AG09309 (cell line): ENCODE data around the gene ADAMTS2.

Source experiments
- DNase-seq: peaks from one replicate; pipeline ENCODE4 v3.0.0-alpha.2; 2010; ENCODE audit warnings: low read depth
- H3K4me3 ChIP-seq: 2 replicates; pipeline ENCODE4 v1.5.1; 2011; ENCODE audit warnings: mild to moderate bottlenecking, low read depth, low read length, moderate library complexity; ENCODE audit not compliant: control insufficient read depth
- TF ChIP-seq, protein P1 (sequence below): IDR thresholded peaks from 2 replicates; pipeline ENCODE4 v1.5.1; 2011; ENCODE audit warnings: mild to moderate bottlenecking, low read depth, low read length, inconsistent platforms; ENCODE audit not compliant: insufficient read depth, control insufficient read depth; ENCODE audit errors: missing control alignments

Gene ADAMTS2

GRCh38 chr5:179119415-179120170 is 225.7 kb downstream of the ADAMTS2 start:
- TF ChIP-seq, protein P1, sequence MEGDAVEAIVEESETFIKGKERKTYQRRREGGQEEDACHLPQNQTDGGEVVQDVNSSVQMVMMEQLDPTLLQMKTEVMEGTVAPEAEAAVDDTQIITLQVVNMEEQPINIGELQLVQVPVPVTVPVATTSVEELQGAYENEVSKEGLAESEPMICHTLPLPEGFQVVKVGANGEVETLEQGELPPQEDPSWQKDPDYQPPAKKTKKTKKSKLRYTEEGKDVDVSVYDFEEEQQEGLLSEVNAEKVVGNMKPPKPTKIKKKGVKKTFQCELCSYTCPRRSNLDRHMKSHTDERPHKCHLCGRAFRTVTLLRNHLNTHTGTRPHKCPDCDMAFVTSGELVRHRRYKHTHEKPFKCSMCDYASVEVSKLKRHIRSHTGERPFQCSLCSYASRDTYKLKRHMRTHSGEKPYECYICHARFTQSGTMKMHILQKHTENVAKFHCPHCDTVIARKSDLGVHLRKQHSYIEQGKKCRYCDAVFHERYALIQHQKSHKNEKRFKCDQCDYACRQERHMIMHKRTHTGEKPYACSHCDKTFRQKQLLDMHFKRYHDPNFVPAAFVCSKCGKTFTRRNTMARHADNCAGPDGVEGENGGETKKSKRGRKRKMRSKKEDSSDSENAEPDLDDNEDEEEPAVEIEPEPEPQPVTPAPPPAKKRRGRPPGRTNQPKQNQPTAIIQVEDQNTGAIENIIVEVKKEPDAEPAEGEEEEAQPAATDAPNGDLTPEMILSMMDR, result no peak
- no peak overlapping the region for H3K4me3 ChIP-seq
- DNase-seq, result no peak

DNA sequence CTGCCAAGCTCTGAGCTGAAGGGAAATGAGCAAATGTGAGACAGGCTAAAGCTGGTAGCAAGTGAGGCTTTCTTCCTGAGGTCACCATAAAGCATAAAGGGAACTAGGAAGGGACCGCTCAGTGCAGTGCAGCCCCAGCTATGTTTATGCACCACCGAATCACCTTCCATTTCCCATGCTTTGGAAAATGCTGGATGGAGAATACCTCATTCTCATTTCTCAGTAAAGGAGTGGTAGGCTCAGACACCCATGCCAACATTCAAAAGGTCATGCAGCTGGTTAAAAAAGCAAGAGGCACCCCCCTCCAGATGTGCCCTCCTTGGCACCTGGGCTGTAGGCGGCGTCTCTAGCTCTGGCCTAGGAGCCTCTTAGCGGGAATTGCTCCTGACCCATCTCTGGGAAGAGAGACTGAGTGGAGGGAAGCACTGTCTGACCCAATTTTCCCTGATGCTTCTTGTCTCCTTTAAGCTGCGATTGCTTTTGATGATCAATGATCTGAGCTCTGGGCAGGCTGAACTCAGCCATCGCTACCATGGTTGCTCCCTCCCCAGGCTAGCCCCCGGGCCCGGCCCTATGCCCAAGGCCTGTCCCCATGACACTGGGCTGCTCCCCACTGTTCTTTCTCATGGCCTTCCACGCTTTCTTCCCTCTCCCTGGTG is 226.4 kb downstream of the ADAMTS2 start:
- TF ChIP-seq, protein P1, result no peak
- H3K4me3 ChIP-seq, result no peak overlapping the region
- DNase-seq, result no peak

- TF ChIP-seq, protein P1, result no peak
- no peak overlapping the region for H3K4me3 ChIP-seq
- no peak for DNase-seq
Observed at GRCh38 chr5:179118338-179118737, 226.9 kb downstream of the ADAMTS2 start.

DNA sequence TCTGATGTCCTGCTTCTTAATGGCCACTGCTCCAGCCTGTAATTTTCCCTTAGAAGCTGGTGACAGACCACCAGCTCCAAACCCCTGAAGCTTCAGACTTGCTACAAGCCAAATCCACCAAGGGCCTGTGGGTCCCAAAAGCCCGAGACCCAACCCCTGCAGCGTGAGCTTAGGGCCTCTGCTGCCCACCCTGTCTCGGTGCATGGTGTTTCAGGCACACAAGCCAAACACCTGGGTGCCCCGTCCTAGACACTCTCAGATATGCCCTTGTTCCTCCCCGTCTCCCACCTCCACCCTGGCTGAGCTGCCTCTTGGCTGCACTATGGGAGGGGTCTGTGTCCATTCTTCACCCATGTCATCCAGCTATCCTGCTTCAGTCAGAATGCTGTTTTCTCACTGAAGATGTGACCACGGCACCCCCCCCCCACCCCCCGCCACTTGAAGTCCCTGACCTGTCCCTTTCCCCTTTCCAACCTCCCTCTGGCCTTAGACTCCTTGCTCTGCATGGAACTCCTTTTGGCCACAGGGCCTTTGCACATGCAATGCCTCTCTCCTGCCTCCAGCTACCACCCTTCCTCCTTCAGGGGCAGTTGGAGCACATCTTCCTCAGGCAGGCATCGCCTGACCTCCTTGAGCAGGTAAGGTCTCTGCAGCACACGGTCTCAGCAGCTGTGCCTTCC is 229.3 kb downstream of the ADAMTS2 start:
- no peak for DNase-seq
- TF ChIP-seq, protein P1, result no peak
- no peak overlapping the region for H3K4me3 ChIP-seq

DNA sequence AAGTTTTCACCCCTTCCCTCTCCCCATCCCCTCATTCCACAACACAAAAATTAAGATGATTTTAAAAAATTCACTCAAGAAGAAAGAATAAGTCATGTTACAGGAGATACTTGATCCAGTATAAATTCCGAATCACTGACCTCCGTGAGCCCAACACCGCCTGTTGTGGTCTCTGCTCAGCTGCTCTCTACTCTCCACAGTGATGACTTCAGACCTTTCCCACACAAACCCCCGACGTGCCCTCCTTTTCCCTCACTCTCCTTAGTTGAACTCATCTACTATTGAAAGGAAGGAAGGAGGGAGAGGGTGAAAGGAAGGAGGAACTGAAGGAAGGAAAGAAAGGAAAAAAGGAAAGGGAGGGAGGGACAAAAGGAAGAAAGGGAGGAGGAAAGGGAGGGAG is 230.0 kb downstream of the ADAMTS2 start:
- H3K4me3 ChIP-seq, result no peak overlapping the region
- no peak for DNase-seq
- TF ChIP-seq, protein P1, result no peak

GRCh38 chr5:179114756-179115155 is 230.5 kb downstream of the ADAMTS2 start:
- no peak overlapping the region for H3K4me3 ChIP-seq
- no peak for DNase-seq
- TF ChIP-seq, protein P1, result no peak
